SK-N-SH treated with all-trans-retinoic acid at 6 μM for 48 hours (cell line): ENCODE data around the gene NTSR1.

Experiments used
- ATAC-seq: fragments of 200-7000 bp; cut with Tn5 transposase; 3 replicates; pipeline ENCODE4 v1.9.1; 2020; ENCODE audit warnings: mild to moderate bottlenecking, moderate library complexity
- ARNTL ChIP-seq: fragments of 450-650 bp; formaldehyde crosslinking; IDR thresholded peaks from 2 replicates; pipeline ENCODE4 v1.5.0; 2020; ENCODE audit warnings: low read depth, mild to moderate bottlenecking, moderate library complexity, borderline replicate concordance
- BACH2 ChIP-seq: fragments of 250-450 bp; sonication (Bioruptor Pico); IDR thresholded peaks from 2 replicates; pipeline ENCODE4 v1.9.0; 2021; ENCODE audit warnings: mild to moderate bottlenecking, borderline replicate concordance
- CSDC2 ChIP-seq: fragments of 250-450 bp; sonication (Bioruptor Pico); IDR thresholded peaks from 2 replicates; pipeline ENCODE4 v1.5.0; 2020; ENCODE audit warnings: mild to moderate bottlenecking, moderate library complexity
- CSRNP3 ChIP-seq: fragments of 250-450 bp; sonication (Bioruptor Pico); IDR thresholded peaks from 2 replicates; pipeline ENCODE4 v1.5.1; 2021; ENCODE audit warnings: mild to moderate bottlenecking, moderate library complexity
- ESRRG ChIP-seq: fragments of 250-450 bp; sonication (Bioruptor Pico); IDR thresholded peaks from 2 replicates; pipeline ENCODE4 v1.6.1; 2021; ENCODE audit warnings: mild to moderate bottlenecking
- GLIS3 ChIP-seq: fragments of 250-450 bp; sonication (Bioruptor Pico); IDR thresholded peaks from 2 replicates; pipeline ENCODE4 v1.5.0; 2020; ENCODE audit warnings: mild to moderate bottlenecking, moderate library complexity
- ISL1 ChIP-seq: fragments of 250-450 bp; sonication (Bioruptor Pico); IDR thresholded peaks from 2 replicates; pipeline ENCODE4 v2.1.2; 2022; ENCODE audit warnings: mild to moderate bottlenecking, moderate library complexity
- OSR1 ChIP-seq: fragments of 250-450 bp; sonication (Bioruptor Pico); IDR thresholded peaks from 2 replicates; pipeline ENCODE4 v1.8.0; 2022; ENCODE audit warnings: moderate library complexity, mild to moderate bottlenecking, inconsistent platforms
- PATZ1 ChIP-seq: fragments of 250-450 bp; sonication (Bioruptor Pico); IDR thresholded peaks from 2 replicates; pipeline ENCODE4 v1.8.0; 2020; ENCODE audit warnings: mild to moderate bottlenecking, moderate library complexity, borderline replicate concordance
- POU6F1 ChIP-seq: fragments of 250-450 bp; sonication (Bioruptor Pico); IDR thresholded peaks from 2 replicates; pipeline ENCODE4 v1.8.0; 2021; ENCODE audit warnings: low read depth, mild to moderate bottlenecking, moderate library complexity, borderline replicate concordance
- PPARA ChIP-seq: fragments of 250-450 bp; sonication (Bioruptor Pico); IDR thresholded peaks from 2 replicates; pipeline ENCODE4 v1.5.0; 2020; ENCODE audit warnings: mild to moderate bottlenecking, borderline replicate concordance
- RARB ChIP-seq: fragments of 250-450 bp; sonication (Bioruptor Pico); IDR thresholded peaks from 2 replicates; pipeline ENCODE4 v1.8.0; 2021; ENCODE audit warnings: mild to moderate bottlenecking, moderate library complexity
- TCF4 ChIP-seq: fragments of 250-450 bp; sonication (Bioruptor Pico); IDR thresholded peaks from 2 replicates; pipeline ENCODE4 v1.8.0; 2021; ENCODE audit warnings: mild to moderate bottlenecking, moderate library complexity, borderline replicate concordance
- TOX ChIP-seq: fragments of 250-450 bp; sonication (Bioruptor Pico); IDR thresholded peaks from 2 replicates; pipeline ENCODE4 v1.8.0; 2021; ENCODE audit warnings: mild to moderate bottlenecking, moderate library complexity, borderline replicate concordance
- ZC3H10 ChIP-seq: fragments of 250-450 bp; sonication (Bioruptor Pico); IDR thresholded peaks from 2 replicates; pipeline ENCODE4 v1.5.1; 2021; ENCODE audit warnings: mild to moderate bottlenecking, moderate library complexity
- ZFP3 ChIP-seq: fragments of 250-450 bp; sonication (Bioruptor Pico); IDR thresholded peaks from 2 replicates; pipeline ENCODE4 v1.5.0; 2020; ENCODE audit warnings: mild to moderate bottlenecking, moderate library complexity
- ZFP30 ChIP-seq: fragments of 450-650 bp; formaldehyde crosslinking; IDR thresholded peaks from 2 replicates; pipeline ENCODE4 v1.5.0; 2022; ENCODE audit warnings: mild to moderate bottlenecking, moderate library complexity
- ZNF565 ChIP-seq: fragments of 450-650 bp; formaldehyde crosslinking; conservative IDR thresholded peaks from 2 replicates; pipeline ENCODE4 v1.5.0; 2020; ENCODE audit warnings: low read depth, mild to moderate bottlenecking, moderate library complexity
- ZNF8 ChIP-seq: fragments of 450-650 bp; formaldehyde crosslinking; IDR thresholded peaks from 2 replicates; pipeline ENCODE4 v1.5.0; 2020; ENCODE audit warnings: mild to moderate bottlenecking, moderate library complexity
- TF ChIP-seq, protein P1 (sequence below): fragments of 250-450 bp; sonication (Bioruptor Pico); IDR thresholded peaks from 2 replicates; pipeline ENCODE4 v1.5.1; 2020; ENCODE audit warnings: low read depth, mild to moderate bottlenecking, moderate library complexity
- TF ChIP-seq, protein P2 (sequence below): fragments of 250-450 bp; sonication (Bioruptor Pico); IDR thresholded peaks from 2 replicates; pipeline ENCODE4 v1.5.0; 2020; ENCODE audit warnings: mild to moderate bottlenecking, moderate library complexity

NTSR1 gene

GRCh38 chr20:62782893-62783278 is 74.2 kb downstream of the NTSR1 start (continued):
- TF ChIP-seq CSRNP3 (CRISPR knock-in tag) (no peak), PPARA (CRISPR knock-in tag) (no peak), ARNTL (no peak), ZFP30 (CRISPR knock-in tag) (no peak), TOX (CRISPR knock-in tag) (no peak), ZNF565 (CRISPR knock-in tag) (no peak)
- TF ChIP-seq, protein P1, sequence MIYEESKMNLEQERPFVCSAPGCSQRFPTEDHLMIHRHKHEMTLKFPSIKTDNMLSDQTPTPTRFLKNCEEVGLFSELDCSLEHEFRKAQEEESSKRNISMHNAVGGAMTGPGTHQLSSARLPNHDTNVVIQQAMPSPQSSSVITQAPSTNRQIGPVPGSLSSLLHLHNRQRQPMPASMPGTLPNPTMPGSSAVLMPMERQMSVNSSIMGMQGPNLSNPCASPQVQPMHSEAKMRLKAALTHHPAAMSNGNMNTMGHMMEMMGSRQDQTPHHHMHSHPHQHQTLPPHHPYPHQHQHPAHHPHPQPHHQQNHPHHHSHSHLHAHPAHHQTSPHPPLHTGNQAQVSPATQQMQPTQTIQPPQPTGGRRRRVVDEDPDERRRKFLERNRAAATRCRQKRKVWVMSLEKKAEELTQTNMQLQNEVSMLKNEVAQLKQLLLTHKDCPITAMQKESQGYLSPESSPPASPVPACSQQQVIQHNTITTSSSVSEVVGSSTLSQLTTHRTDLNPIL (CRISPR knock-in tag), result no peak
- TF ChIP-seq, all 23 proteins: peak for 0

- ATAC-seq, result no peak
- TF ChIP-seq POU6F1 (CRISPR knock-in tag) (no peak), OSR1 (CRISPR knock-in tag) (no peak), CSDC2 (no peak), CSRNP3 (CRISPR knock-in tag) (no peak), ESRRG (no peak), BACH2 (CRISPR knock-in tag) (no peak), GLIS3 (CRISPR knock-in tag) (no peak)
Measured at GRCh38 chr20:62784497-62784896, 75.9 kb downstream of the NTSR1 start.

- TF ChIP-seq, protein P1 (CRISPR knock-in tag), result no peak
- TF ChIP-seq BACH2 (CRISPR knock-in tag) (no peak), ISL1 (no peak), ARNTL (no peak), RARB (no peak), ZFP3 (no peak), CSRNP3 (CRISPR knock-in tag) (no peak), ZNF8 (CRISPR knock-in tag) (no peak), ZC3H10 (CRISPR knock-in tag) (no peak), POU6F1 (CRISPR knock-in tag) (no peak), ESRRG (no peak), GLIS3 (CRISPR knock-in tag) (no peak), PATZ1 (no peak), TCF4 (CRISPR knock-in tag) (no peak), ZNF565 (CRISPR knock-in tag) (no peak), PPARA (CRISPR knock-in tag) (no peak)
- TF ChIP-seq, protein P2, sequence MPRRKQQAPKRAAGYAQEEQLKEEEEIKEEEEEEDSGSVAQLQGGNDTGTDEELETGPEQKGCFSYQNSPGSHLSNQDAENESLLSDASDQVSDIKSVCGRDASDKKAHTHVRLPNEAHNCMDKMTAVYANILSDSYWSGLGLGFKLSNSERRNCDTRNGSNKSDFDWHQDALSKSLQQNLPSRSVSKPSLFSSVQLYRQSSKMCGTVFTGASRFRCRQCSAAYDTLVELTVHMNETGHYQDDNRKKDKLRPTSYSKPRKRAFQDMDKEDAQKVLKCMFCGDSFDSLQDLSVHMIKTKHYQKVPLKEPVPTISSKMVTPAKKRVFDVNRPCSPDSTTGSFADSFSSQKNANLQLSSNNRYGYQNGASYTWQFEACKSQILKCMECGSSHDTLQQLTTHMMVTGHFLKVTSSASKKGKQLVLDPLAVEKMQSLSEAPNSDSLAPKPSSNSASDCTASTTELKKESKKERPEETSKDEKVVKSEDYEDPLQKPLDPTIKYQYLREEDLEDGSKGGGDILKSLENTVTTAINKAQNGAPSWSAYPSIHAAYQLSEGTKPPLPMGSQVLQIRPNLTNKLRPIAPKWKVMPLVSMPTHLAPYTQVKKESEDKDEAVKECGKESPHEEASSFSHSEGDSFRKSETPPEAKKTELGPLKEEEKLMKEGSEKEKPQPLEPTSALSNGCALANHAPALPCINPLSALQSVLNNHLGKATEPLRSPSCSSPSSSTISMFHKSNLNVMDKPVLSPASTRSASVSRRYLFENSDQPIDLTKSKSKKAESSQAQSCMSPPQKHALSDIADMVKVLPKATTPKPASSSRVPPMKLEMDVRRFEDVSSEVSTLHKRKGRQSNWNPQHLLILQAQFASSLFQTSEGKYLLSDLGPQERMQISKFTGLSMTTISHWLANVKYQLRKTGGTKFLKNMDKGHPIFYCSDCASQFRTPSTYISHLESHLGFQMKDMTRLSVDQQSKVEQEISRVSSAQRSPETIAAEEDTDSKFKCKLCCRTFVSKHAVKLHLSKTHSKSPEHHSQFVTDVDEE (CRISPR knock-in tag), result no peak
- no peak; the same call in 2 of the 3 replicates for ATAC-seq
Measured at GRCh38 chr20:62785393-62785792, 76.8 kb downstream of the NTSR1 start.
